NCI-H1417 treated with DMSO at 0.1 percent for 48 hours (cell line): ENCODE measurements around the gene IRF2BP2.
A peak's percentile ranks its signal among the peaks of the same experiment; 100 is the strongest.
"Not testable (repeated sequence)": the region's sequence is repeated elsewhere in the genome, so short reads cannot be mapped to it uniquely, and the experiment has no call there.

Experiments
- DNase-seq: peaks from one replicate; lab custom pipeline; 2025; lab: John Stamatoyannopoulos, UW

IRF2BP2 gene

GRCh38 chr1:234610061-234610665 lies at the start of gene IRF2BP2:
Gene IRF2BP2 (minus strand): TSS chr1:234610178. CDS start chr1:234609494, 684 bp downstream.
- DNase-seq: no peak

DNA sequence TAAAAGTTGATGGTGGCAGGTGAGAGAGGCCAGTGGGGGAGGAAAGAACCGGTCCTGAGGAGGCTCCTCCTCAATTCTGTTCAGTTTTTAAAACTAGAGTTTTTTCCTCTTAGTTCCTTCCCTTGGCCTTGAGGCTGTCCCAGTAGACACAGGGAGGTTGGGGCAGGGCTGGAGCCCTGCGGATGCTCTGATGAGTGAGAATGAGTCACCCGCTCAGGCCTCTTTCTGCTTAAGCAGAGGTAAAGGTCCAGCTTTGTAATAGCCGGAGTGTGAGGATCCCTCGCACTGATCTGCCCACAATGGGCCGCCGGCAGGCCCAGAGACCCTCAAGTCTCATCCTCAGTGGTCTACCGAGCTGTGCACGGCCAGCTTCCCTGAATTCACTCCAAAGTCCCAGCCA lies 49.6 kb upstream of the IRF2BP2 start:
- DNase-seq: no peak

DNA sequence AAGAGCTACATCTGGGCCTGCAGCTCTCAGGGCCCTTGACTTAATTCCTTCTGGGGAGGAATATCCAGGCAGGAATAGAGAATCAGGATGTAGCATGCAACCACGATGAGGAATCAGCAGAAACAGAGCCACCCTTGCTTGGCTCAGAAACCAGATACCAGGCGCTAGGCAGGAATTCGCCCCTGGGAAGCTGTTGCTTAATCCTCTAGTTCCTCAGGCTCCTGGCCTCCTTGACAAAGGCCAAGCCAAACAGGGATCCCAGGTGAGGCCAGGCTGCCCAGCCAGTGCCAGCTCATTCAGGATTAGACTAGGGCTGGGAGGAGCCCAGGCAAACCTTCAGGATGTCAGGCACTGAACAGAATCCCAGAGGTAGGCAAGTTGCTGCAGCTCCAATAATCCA lies 48.2 kb upstream of the IRF2BP2 start:
- DNase-seq: no peak

- DNase-seq: no peak
Observed at GRCh38 chr1:234656944-234657654, 47.1 kb upstream of the IRF2BP2 start.

GRCh38 chr1:234656070-234656895 lies 46.3 kb upstream of the IRF2BP2 start:
- no peak for DNase-seq

DNA sequence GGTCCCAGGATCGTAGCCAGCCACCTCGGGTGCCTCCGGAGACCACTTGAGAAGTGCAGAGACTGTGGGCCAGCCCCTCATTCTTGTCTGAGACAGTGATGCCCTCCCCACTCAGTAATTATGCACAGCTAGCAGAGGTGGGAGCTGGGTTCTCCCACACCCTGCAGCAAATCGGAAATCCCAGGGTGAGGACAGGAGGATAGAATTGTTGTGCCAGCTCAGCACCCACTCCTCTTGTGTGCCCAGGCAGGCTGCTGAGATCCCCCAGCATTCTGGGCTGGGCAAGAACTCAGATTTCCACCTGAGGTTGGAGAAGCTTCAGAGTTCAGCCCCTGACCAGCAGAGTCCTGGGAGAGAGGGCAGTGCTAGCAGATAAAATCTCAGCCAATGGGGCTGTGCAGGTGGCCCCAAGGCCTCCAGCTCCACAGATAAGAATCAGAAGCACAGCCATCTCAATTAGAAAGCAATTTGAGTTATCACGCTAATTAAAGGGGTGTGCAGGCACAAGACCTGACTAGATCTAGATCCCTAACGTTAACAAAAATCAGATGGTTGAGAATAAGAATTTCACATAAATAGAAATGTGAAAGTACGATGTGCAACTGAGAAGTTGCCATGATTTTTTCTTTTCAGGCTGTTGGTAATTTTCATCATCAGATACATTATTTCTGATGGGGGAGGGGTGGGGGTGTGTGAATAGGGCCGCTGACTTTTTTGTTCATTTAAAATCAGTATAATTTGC lies 45.5 kb upstream of the IRF2BP2 start:
- no peak for DNase-seq

GRCh38 chr1:234654002-234654733 lies 44.2 kb upstream of the IRF2BP2 start:
- DNase-seq: no peak

DNA sequence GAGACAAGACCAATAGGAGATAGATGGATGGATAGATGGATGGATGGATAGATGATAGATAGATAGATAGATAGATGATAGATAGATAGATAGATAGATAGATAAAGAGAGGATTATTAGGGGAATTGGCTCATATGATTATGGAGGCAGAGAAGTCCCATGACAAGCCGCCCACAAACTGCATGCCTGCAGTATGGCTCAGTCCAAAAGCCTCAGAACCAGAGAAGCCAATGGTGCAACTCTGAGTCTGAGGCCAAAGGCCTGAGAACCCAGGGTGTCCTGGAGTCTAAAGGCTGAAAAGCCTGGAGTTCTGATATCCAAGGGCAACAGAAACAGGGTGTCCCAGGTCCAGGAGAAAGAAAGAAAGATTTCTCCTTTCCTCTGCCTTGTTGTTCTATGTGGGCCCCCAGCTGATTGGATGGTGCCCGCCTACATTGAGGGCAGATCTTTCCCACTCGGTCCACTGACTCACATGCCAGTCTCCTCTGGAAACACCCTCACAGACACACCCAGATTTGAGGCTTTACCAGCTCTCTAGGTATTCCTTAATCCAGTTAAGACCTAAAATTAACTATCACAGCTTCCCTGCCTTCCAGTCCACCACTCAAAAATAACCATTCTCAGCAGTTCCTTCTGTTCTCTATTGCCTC lies 39.6 kb upstream of the IRF2BP2 start:
- no peak for DNase-seq

DNA sequence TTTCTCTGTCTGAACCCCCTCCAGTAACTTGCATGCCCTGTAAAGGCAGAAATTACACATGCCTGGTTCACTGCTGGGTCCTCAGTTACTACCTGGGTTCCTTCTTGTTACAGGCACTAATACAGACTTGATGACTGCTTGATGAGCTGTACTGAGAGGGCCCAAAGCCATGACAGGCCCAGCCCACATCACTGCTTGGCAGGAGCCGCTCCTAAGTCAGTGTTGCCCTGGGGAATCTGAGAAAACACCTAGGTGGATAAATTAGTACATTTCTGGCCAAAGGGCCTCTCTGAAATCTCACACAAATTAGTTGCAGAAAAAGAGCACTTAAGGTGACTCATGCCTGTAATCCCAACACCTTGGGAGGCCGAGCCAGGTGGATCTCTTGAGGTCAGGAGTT lies 37.8 kb upstream of the IRF2BP2 start:
- DNase-seq: no peak

DNA sequence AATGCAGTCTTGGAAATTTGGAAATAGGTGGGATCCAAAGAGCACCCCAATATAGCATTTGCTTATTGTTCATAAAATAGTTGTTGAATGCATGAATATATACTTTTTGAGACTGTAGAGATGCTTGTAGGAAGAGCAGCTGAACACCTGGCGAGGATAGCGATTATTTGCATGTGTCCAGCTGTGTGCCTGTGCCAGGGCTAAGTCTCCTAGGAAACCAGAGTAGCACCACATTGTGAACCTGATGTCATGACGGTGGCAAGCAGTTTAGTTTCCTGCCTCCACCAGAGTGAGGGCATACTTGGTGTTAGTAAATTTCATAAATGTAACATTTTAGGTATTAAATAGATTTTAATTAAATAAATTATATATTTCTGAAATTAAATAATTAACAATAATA lies 37.3 kb upstream of the IRF2BP2 start:
- DNase-seq: peak; percentile 84

- DNase-seq: no peak
Observed at GRCh38 chr1:234645964-234646363, 36.0 kb upstream of the IRF2BP2 start.

DNA sequence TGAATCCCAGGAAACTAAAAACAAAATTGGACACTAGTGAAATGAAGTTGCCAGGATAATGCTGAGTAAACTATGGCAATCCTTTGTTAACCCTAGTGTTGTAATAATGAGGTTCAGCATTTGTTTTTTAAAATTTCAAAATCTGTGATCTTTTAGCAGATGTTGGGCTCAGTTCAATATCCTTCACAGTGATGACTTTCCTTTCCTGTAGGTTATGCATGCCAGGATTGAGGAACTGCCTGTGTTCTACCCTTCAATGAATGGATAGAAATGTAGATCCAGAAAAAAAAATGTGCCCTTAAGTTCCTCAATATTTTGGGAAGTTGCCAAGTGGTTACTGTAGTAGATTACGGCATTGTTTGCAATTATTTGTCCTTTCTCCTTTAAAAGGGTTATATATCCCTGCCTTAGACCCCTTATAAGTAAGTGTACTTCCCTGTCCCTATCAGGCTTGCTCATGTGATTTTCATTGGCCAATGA lies 35.5 kb upstream of the IRF2BP2 start:
- no peak for DNase-seq

DNA sequence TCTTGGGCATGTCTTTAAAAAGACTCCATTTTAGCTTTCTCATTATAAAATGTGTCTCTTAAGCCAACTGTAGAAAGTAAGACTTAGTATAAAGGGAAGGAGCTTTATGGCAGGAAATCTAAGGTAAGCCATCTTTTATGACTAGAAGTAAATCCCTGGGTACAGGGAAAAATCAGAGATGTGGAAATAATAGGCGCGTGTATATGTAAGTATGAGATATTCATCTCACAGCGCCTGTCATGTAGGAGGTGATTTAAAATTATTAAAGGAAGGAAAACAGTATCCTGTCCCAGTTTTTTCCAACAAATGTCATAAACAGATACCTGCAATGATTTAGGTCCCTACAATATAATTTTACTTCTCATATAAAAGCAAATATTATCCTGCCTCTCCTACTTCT lies 35.0 kb upstream of the IRF2BP2 start:
- no peak for DNase-seq

DNA sequence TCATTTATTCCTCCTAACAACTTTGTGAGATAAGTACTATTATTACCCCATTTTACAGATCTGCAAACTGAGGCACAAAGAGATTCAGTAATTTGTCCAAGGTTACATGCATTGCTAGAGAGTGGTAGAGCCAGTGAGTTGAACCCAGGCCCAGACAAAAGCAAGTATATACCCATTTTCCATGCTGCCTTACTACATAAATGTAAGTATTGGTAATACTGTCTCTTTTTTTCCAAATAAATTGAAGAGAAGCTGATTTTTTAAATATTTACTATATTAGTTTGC lies 33.8 kb upstream of the IRF2BP2 start:
- no peak for DNase-seq

- no peak for DNase-seq
Observed at GRCh38 chr1:234643111-234643849, 33.3 kb upstream of the IRF2BP2 start.

DNA sequence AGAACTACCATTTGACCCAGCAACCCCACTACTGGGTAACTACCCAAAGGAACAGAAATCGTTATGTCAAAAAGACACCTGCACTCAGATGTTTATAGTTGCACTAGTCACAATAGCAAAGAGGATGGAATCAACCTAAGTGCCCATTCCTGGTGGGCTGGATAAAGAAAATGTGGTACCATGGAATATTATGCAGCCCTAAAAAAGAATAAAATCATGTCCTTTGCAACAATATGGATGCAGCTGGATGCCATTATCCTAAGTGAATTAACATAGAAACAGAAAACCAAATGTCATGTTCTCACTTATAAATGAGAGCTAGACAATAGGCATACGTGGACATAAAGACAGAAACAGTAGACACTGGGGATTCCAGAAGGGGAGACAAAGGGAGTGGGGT lies 32.5 kb upstream of the IRF2BP2 start:
- DNase-seq: no peak

DNA sequence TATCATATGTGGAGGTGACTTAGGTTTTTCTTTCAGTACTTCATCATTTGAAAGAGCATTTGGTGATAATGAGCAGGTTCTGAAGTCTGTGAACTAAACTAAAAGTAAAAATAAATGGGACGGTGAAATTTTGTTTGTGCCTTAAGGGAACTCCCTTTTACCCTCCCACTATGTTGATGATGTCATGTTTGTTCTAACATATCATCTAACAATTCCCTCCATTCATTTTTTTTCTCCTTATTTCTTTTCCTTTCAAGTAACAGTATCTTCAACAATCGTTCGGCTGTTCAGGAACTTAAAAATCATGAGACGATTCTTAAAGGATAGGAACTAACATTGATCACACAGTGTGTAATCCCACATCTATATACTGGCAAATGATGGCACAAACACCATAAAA lies 30.0 kb upstream of the IRF2BP2 start:
- DNase-seq: no peak

GRCh38 chr1:234638832-234639799 lies 29.1 kb upstream of the IRF2BP2 start:
- DNase-seq: no peak

DNA sequence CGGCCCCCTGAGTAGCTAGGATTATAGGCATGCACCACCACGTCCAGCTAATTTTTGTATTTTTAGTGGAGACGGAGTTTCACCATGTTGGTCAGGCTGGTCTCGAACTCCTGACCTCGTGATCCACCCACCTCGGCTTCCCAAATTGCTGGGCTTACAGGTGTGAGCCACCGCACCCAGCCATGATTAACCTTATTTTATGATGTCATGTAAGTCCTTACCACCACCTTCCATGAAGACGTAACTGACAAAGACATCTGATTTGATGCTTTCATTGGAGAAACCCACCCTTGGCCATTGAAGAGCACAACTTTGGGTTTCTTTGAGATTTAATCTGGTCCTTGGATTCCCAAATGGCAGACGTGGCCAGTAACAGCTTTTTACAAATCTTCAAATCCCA lies 24.9 kb upstream of the IRF2BP2 start:
- not testable (repeated sequence) for DNase-seq
